ENCODE data around the gene LRMDA.

DNA sequence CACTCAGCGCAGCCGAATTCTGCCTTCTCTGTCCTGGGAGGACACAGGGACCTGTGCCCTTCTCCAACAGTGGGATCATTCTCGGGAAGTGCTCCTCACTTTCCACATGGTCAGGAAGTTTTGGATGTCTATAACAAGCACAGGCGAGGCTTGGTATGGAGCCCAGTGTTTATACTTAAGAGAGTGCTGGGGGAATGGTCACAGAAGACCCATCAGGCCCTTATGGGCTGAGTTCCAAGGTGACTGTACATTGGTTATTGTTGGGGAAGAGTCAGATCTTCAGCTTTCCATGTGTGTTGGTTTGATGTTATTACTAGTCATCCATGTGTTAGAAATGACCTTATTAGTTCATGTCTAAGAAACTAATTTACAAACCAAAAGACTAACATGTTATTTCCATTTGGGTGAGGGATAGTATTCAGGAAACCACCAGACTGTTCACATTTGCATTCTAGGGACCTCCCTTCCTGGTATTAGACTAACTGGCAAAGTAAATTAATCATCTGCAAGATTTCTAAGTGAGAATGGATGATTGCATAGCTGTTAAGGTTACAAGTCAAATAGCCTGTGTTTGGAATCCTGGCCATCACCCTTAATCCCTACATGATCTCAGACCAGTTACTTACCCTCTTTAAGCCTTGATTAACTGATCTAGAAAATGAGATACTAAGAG lies 834.2 kb downstream of the LRMDA start:
- TF ChIP-seq, protein P1, sequence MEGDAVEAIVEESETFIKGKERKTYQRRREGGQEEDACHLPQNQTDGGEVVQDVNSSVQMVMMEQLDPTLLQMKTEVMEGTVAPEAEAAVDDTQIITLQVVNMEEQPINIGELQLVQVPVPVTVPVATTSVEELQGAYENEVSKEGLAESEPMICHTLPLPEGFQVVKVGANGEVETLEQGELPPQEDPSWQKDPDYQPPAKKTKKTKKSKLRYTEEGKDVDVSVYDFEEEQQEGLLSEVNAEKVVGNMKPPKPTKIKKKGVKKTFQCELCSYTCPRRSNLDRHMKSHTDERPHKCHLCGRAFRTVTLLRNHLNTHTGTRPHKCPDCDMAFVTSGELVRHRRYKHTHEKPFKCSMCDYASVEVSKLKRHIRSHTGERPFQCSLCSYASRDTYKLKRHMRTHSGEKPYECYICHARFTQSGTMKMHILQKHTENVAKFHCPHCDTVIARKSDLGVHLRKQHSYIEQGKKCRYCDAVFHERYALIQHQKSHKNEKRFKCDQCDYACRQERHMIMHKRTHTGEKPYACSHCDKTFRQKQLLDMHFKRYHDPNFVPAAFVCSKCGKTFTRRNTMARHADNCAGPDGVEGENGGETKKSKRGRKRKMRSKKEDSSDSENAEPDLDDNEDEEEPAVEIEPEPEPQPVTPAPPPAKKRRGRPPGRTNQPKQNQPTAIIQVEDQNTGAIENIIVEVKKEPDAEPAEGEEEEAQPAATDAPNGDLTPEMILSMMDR (IDR thresholded peaks at IDR 0.05; ENCODE audit: borderline replicate concordance, extremely low read depth, low read length, poor library complexity, severe bottlenecking): no peak
- TF ChIP-seq EZH2 (IDR thresholded peaks at IDR 0.05; ENCODE audit: borderline replicate concordance, low read depth, low read length, severe bottlenecking): no peak

All from DND-41 (cell line).